GM18502 (cell line): ENCODE data around the gene GDAP2.

Source experiments
- ATAC-seq: cut with Tn5 transposase; IDR thresholded peaks from one replicate; pipeline ENCODE4 v1.9.1; 2021; ENCODE audit warnings: mild to moderate bottlenecking; ENCODE audit not compliant: unreplicated experiment, poor library complexity

Gene GDAP2

DNA sequence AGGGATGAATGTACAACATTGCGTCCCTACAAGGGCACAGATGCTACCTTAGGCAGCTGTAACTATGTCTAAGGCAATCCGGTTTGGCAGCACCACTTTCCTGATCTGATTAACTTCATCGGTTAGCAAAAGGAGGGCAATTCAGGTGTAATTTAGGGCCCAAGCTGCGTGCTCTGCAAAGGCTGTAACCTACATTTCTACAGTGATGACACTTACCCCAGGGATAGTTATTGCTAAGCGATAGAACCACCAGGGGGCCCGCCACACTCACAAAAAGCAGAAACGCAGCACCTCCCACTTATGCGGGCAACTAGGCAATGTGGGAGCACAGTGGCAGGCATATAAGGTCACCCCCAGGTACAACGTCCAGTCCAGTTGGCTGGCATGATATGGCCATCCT is 113.5 kb downstream of the GDAP2 start:
- no peak for ATAC-seq

- no peak for ATAC-seq
Measured at GRCh38 chr1:117814856-117815797, 114.3 kb downstream of the GDAP2 start.
